Measurements from ENCODE around the gene CIAO2B.
"Not testable (repeated sequence)": the region's sequence is repeated elsewhere in the genome, so short reads cannot be mapped to it uniquely, and the experiment has no call there.

The CIAO2B gene

GRCh38 chr16:66955363-66956153 lies 21.4 kb upstream of the CIAO2B start:
- not testable (repeated sequence) for DNase-seq (ENCODE audit: low spot score)

DNA sequence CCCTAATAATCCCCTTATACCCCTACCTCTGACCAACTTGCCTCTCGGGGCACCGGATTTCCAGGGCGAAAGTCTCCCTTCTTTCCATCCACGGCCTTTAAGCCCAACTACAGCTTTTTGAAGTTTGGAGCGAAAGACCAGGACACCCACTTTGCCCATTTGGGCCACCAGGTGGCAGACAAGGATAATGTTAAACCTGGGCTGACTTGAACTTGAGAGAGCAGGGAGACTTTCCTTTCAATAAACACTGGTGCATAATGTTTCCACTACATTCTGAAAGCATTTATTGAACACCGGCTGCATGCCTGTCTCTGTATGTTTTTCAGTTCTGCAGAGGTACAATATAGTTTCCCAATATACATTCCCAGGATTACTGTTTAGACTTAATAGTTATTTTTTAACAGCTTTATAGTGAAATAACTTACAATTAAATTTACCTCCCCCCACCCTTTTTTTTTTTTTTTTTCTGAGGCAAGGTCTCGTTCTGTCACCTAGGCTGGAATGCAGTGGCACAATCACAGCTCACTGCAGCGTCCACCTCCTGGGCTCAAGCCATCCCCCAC lies 20.0 kb upstream of the CIAO2B start:
- peak; percentile 82 for DNase-seq (ENCODE audit: low spot score)

DNA sequence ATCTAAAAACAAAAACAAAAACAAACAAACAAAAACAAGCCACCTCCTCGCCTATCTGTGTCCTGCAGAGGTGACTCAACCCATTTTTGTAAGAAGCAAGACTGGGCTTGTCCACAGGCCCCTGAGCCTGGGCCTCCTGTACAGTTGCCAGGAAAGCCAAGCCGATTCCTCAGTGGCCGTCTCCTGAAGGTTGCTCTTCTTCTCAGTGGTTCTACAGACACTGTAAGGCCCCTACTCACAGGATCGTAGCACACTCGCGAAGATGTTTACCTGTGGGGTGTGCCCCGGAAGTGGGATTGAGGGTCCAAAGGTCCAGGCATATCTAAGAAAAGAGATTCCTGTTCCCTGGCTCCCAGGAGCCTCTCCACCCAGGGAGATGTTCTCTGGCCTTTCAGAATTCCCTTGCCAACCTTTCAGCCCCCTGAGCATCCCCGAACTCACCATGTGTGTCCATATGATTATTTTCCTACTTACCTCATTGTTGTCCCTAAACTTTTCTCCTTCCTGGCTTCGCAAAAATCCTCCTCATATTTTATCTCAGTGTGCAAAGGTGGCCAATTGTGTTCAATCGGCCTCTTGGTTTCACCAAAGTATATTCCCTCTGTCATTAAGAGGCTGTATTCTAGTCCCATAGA lies 19.4 kb upstream of the CIAO2B start:
- no peak for DNase-seq (ENCODE audit: low spot score)

DNA sequence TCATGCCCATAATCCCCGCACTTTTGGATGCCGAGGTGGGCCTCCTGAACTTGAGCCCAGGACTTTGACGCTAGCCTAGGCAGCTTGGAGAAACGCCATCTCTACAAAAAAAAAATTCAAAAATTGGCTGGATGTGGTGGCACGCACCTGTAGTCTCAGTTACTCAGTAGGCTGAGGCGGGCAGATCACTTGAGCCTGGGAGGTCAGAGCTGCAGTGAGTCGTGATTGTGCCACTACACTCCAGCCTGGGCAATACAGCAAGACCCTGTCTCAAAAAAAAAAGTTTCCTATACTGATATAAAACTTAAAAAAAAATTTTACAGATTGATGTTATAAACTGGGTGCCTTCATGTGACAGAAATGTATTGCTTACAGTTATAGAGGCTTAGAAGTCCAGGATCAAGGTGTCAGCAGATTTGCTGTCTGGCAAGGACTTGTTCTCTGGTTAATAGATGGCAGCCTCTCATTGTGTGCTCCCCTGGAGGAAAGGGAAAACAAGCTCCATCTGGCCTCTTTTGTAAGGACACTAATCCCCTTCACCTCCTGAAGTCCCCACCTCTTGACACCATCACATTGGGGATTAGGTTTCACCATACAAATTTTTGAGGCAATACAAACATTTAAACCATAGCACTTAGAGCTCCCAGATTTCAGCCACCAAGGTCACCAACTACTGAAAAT lies 18.4 kb upstream of the CIAO2B start:
- DNase-seq (ENCODE audit: low spot score): no peak

- no peak for DNase-seq (ENCODE audit: low spot score)
Observed at GRCh38 chr16:66950971-66951790, 17.0 kb upstream of the CIAO2B start.

- no peak for DNase-seq (ENCODE audit: low spot score)
Observed at GRCh38 chr16:66950437-66950836, 16.2 kb upstream of the CIAO2B start.

GRCh38 chr16:66949472-66949871 lies 15.3 kb upstream of the CIAO2B start:
- DNase-seq (ENCODE audit: low spot score): no peak

DNA sequence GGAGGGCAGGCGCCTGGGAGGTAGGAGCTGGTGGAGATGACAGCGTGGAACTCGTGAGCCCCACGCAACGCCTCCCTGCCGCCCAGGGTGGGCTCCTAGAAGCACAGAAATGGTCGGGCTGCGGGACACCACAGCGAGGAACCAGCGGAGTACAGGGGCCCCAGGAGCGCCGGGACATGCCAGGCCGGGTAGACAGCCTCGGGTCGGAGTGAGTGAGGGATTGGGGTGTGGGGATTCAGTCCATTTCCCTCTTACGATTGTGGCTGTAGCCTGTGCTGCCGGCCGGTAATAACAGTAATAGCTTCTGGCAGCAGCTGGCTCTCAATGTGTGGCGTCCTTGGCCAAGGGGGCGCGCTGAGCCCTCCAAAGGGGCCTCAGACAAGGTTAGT lies 14.6 kb upstream of the CIAO2B start:
- DNase-seq (ENCODE audit: low spot score): no peak

DNA sequence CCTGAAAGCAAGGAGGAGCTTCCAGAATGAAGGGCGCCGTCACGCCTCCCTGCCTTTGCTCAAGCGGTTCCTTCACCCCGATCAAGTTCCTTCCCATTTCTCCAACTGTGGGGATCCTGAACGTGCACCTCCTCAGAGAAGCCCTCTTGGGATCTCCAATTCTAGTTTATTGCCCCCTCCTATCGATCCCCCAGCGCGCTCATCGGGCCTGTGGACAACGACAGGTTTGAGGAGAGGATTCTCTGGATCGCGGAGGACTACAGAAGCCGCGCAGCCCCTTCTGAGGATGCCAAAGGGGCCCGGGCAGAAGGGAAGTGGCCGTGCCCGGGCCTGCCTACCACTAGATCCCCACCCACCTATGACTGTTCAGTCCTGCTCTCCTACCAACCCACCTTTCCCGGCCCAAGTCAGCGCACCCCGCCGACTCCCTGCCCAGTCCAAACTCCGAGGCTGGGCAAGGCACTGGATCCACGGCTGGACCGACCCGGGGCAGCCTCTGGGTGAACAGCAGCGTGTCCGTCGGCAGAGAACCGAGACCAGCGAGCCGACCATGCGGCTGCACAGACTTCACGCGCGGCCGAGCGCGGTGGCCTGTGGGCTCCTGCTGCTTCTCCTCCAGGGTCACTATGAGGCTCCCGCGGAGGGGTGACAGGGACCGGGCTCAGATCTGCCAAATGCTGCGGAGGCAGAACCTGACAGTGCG lies 14.1 kb upstream of the CIAO2B start:
- no peak for DNase-seq (ENCODE audit: low spot score)

DNA sequence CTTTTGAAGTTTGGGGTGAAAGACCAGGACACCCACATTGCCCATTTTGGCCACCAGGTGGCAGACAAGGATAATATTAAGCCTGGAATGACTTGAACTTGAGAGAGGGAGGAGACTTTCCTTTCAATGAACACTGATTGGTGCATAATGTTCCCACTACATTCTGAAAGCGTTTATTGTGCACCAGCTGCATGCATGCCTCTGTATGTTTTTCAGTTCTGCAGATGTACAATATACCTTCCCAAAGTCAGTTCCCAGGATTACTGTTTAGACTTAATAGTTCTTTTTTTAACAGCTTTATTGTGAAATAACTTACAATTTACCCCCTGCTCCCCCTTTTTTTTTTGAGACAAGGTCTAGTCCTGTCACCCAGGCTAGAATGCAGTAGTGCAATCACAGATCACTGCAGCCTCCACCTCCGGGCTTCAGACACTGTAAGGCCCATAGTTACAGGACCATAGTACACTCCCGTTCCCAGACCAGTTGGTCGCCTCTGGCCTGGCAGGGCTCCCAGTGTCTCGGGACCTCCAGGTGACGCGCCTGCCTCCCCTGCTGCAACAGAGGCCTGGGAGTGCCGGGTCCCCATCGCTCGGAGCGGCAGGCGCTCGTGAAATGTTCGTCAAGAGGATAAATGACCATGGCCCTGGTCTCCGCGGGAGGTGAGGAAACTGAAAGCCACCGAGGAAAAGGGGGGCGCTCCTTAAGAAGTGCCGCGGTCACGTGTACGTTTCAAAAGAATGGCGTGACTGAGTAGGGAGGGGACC lies 13.3 kb upstream of the CIAO2B start:
- DNase-seq (ENCODE audit: low spot score): peak; percentile 88

DNA sequence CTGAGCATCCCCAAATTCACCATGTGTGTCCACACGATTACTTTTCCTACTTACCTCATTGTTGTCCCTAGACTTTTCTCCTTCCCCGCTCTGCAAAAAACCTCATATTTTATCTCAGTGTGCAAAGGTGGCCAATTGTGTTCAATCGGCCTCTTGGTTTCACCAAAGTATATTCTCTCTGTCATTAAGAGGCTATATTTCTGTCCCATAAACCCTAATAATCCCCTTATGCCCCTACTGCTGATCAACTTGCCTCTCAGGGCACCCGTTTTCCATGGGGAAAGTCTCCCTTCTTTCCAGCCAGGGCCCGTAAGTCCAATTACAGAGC lies 12.7 kb upstream of the CIAO2B start:
- no peak for DNase-seq (ENCODE audit: low spot score)

DNA sequence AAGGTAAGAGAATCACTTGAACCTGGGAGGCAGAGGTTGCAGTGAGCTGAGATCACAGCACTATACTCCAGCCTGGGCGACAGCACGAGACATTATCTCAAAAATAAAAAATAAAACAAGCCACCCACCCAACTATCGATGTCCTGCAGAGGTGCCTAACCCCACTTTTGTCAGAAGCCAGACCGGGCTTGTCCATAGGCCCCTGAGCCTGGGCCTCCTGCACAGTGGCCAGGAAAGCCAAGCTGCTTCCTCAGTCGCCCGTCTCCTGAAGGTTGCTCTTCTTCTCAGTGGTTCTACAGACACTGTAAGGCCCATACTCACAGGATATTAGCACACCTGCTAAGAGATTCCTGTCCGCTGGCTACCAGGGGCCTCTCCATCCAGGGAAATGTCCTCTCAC lies 12.3 kb upstream of the CIAO2B start:
- DNase-seq (ENCODE audit: low spot score): no peak

DNA sequence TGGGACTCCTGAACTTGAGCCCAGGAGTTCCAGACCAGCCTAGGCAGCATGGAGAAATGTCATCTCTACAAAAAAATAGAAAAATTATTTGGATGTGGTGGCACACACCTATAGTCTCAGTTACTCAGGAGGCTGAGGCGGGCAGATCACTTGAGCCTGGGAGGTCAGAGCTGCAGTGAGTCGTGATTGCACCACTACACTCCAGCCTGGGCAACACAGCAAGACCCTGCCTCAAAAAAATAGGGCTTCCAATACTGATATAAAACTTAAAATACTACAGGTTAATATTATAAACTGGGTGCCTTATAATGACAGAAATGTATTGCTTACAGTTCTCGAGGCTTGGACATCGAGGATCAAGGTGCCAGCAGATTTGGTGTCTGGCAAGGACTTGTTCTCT lies 11.7 kb upstream of the CIAO2B start:
- DNase-seq (ENCODE audit: low spot score): no peak

- not testable (repeated sequence) for DNase-seq (ENCODE audit: low spot score)
Observed at GRCh38 chr16:66944971-66945370, 10.8 kb upstream of the CIAO2B start.

DNA sequence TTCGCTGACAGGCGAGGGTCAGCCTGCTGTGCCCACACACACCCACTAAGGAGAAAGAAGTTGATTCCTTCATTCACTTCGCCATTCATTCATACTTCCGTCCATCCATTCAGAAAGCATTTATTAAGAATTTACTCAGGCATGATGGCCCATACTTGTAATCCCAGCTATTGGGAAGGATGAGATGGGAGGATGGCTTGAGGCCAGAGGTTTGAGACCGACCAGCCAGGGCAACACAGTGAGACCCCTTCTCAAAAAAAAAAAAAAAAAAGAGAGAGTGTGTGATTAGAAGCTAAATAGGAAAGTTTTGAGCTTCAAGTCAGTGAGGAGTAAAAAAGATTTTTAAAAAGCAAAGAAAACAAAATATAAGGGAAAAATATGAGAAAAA lies 9.8 kb upstream of the CIAO2B start:
- DNase-seq (ENCODE audit: low spot score): no peak

GRCh38 chr16:66943426-66944053 lies 9.3 kb upstream of the CIAO2B start:
- no peak for DNase-seq (ENCODE audit: low spot score)

DNA sequence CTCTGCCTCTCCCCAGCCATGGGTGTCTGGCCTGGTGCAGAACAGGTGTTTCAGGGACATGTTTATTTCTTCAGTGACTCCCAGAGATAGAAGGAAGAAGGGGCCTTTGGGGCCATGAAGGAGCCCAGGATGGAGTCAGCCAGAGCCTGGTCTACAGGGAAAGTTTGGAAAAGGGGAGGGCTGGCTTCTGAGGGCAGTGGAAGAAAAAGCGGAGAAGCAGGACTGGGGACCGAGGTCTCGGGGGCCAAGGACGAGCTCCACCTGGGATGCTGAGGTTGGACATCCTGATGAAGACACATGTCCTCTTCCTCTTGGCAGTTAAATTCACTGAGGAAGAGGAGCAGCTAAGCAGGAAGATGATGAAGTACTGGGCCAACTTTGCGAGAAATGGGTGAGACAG lies 8.8 kb upstream of the CIAO2B start:
- DNase-seq (ENCODE audit: low spot score): no peak

GRCh38 chr16:66940236-66940635 lies 6.0 kb upstream of the CIAO2B start:
- no peak for DNase-seq (ENCODE audit: low spot score)

- no peak for DNase-seq (ENCODE audit: low spot score)
Observed at GRCh38 chr16:66939366-66939765, 5.2 kb upstream of the CIAO2B start.

- DNase-seq (ENCODE audit: low spot score): no peak
Observed at GRCh38 chr16:66937725-66938337, 3.6 kb upstream of the CIAO2B start.

Measured in RKO (cell line).